ENCODE data around the gene TMEM242.

TMEM242 gene

DNA sequence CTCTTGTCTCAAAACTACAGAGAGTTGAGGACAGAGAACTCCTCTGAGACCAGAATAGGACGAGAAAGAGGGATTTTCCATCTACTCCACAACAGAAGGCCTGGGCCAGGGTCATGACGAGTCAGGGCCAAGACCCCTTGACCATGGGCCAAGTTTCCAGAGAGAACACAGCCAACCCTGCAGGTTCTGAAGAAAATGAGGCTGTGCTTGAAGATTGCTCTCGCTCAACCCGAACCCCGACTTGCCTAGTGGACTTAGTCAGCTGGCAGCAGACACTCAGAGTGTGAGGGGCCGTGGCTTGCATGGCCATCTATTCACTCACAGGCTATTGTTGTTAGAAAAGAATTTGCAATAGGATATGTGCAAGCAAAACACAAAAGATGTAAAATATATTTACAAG is 54.5 kb downstream of the TMEM242 start:
- no peak for DNase-seq

DNA sequence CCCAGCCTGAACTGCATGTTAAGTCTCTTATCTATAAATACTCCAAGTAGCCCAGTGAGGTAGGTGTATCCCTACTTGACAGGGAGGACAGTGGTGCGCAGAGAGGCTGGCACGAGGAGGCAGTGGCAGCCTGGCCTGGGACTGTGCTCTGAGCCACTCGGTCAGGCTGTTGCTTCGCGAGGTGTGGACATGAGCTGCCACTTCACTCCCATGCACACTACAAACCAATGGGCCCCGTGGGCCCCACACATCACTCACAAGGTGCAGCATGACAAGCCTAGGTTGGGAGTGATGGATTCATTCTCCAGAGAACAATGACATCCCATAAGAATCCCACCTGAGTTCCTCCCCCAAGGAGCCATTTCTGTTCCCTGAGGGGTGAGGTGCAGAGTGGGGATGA is 54.9 kb downstream of the TMEM242 start:
- DNase-seq, result no peak

- DNase-seq, result no peak
Observed at GRCh38 chr6:157267654-157268053, 55.7 kb downstream of the TMEM242 start.

DNA sequence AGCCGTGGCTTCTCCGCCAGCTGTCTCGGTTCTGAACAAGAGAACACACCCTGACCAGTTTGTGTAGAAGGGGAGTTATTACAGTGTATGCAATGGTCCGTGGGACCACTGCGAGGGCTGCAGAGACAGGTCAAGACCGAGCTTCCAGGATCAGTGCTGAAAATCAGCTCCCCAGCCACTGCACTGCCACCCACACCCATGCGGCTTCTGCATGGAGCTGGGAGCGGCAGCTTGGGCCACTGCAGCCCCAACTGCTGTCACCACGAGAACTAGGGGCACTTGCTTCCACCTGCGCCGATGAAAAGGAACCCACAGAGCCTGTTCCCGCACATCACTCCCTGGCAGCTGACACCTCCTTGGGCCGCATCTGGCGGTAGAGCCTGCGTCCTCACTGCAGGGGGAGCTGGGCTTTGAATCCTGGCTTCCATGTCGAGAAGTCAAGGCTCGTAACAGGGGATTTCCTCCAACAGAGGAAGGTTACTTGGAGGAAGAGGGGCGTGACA is 56.2 kb downstream of the TMEM242 start:
- no peak for DNase-seq

DNA sequence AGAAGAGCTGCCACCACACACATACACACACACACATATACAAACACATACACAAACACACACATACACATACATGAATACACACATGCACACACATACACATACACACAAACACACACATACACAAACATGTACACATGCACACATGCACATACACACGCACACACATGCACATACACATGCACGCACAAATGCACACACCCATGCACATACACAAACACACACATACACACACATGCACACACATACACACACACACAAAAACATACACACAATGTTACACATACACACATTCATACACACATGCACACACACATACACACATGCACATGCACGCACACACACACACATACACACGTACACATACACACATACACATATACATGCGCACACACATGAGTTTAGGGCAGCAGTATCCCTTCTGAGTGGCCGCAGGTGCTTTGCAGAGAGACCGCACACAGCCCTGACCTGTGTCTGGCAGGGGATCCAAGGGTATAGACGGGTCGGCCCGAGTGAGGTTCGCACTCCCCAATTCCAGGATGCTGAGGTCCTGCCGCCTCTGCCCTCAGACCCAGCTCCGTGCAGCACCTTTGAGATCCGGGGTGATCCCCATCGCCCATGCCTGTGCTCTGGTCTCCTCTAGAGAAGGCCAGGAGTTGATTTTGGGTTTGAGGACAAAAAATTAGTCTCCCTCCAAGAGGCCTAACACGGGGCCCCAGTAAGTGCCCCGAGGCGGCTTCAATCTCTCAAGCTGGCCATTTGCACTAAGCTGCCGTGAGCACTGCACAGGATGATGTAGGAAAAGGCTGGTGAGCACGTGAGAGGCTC is 56.8 kb downstream of the TMEM242 start:
- no peak for DNase-seq

DNA sequence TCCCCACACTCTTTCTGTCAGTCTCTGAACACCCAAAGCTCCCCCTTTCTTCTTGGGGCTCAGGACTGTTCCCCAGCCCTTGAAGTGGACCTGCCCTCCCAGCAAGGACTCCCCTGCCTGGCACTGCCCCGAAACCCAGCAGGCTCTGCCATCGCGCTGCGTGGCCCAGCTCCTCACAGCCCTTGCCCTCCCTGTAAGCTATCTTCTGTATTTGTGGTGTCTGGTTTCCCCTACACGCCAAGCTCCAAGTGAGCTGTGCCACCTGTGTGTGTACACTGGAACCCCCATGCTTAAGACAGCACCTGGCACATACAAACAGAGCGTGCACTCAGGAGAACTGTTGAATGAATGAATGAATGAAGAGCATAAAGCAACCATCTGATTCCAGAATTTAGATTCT is 57.7 kb downstream of the TMEM242 start:
- no peak for DNase-seq

- no peak for DNase-seq
Observed at GRCh38 chr6:157265186-157265585, 58.1 kb downstream of the TMEM242 start.

- no peak for DNase-seq
Observed at GRCh38 chr6:157264701-157265100, 58.6 kb downstream of the TMEM242 start.

- no peak for DNase-seq
Observed at GRCh38 chr6:157263881-157264397, 59.4 kb downstream of the TMEM242 start.

DNA sequence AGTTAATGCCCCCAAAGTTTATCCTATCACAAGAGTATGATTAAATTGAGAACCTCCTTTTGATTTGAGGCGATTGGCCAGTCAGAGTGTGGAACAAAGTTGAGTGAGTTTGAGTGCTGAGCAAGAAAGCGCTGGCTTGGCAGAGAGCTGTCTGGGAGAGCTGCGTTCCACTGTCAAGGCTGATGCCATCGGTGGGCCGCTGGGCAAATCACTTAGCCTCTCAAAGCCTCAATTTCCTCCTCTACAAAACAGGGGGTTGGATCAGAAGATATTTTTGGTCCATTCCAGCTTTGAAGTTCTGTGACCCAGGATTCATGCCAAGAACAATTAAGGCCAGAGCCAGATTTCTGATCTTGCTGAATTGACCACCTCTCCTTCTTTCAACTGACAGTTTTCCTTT is 60.2 kb downstream of the TMEM242 start:
- DNase-seq, result no peak

GRCh38 chr6:157261606-157262005 is 61.7 kb downstream of the TMEM242 start:
- no peak for DNase-seq

DNA sequence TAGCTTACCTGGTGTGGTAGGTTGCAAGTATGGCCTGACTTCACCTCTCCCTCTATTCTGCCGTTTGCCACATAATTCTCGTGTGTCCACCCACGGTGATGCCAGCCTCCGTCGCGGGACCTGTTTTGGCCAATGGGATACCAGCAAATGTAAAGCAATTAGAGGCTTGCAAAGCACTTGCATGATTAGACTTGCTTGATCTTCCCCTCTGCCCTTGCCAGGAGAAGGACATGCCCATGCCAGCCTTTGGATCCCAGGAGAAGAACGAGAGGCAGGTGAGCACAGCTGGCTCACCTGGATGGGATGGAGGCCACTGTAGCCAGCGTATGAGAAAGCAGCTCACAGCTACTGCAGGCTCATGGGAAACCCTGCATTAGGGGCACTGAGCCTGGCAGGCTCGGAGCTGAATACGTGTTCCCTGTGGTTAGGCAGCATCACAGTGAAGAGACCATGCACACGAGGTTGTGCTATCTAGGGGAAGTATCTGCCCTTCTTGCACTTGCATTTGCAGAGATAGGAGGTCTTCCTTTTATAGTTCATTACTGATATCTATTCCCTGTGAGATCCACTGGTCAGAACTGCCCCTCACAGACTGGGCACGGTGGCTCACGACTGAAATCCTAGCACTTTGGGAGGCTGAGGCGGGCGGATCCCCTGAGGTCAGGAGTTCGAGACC is 62.4 kb downstream of the TMEM242 start:
- DNase-seq, result no peak

DNA sequence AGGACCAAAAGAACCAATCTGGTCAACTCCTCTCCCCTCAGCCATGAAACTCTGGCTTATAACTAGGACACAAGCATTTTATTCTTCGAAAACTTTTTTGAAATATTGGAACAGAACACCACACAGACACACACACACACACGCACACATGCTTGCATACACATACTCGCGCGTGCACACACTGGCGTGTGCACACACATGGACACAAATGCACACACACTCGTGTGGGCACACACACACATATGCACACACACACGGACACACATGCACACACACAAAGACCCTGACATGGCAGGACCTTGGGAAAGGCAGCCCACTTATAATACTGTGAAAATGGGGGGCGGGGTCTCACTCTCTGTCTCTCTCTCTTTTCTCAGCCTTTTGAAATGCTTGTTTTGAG is 63.9 kb downstream of the TMEM242 start:
- DNase-seq, result no peak

DNA sequence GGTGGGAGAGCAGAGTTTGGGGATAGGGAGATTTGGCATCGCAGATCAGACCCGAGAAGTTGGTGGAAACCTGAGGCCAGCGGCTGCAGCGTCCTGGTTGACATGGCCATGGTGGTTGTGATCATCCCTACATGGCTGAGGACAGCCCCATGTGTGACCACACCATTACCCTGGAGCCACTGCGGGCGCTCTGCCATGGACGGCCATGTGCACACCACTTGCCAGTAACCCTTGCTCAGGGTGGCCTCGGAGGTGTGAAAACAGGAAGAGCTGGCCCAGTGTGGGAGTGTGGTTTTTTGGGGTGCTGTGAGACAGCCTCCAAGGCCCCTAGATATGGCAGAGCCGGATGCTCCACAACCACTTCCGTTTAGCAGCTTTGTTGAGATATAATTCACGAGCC is 64.4 kb downstream of the TMEM242 start:
- peak; percentile 43 for DNase-seq

GRCh38 chr6:157255079-157255478 is 68.2 kb downstream of the TMEM242 start:
- DNase-seq, result no peak

DNA sequence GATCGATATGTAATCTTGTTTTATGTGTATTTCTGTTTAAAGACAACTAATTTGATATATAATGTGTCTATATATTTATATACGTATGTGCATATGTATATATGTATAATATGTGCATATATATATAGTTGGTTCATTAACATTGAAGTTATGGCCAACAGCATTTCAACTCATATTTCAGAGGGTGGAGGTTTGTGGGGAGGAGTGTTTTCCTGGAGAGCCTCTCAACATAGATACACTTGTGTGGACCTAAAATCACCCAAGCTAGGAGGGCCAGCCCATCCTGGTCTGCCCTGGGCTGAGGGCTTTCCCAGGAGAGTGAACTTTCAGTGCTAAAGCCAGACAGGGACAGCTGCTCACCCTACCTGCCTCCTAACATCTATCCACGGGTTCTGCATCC is 68.8 kb downstream of the TMEM242 start:
- no peak for DNase-seq

GRCh38 chr6:157253699-157254098 is 69.6 kb downstream of the TMEM242 start:
- DNase-seq, result no peak

GRCh38 chr6:157253017-157253416 is 70.3 kb downstream of the TMEM242 start:
- DNase-seq, result no peak

DNA sequence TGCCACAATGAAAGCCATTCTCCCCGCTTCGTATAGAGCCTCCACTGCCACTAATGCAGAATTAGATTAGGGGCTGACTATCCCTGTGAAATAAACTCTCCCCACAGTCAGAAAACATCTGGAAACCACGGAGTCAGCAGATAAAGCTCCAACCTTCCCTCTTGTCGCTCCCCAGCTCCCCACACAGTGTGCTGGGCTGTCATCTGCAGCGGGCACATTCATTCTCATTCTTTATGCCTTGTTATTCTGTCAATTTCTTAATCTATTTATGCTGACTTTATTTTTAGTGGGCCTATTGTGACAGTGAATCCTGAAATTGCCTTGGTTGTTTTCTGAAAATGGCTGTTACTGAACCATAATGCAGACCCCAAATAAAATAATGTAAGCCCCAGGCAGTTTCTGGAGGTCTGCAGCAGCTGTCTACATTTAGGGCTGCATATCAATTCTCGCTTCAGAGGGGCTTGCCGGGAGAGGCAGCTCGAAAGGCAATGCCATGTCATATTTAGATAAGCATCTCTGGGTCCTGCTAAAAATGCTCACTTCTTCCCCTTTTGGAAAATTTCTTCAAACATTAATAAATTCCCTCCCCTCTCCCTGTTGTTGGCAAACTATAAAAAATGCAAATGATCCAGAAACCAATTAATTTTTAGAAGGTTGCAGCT is 71.6 kb downstream of the TMEM242 start:
- no peak for DNase-seq

- DNase-seq, result no peak
Observed at GRCh38 chr6:157249826-157250225, 73.5 kb downstream of the TMEM242 start.

DNA sequence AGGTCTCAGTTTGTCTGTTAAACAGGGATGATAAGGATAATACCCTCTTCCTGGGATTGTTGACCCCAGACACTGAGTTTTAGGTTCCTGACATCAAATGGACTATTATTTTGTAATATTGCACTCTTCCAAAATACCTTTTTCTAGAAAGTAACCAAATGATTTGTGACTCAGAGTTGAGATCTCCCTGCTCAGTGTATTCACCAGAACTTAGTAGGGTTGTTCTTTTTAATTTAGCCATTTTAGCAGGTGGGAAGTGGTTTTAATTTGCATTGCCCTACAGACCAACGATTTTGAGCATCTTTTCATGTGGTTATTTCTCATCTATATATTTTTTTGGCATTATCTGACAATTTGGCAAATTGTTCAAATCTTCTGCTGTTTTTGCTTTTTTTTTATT is 75.1 kb downstream of the TMEM242 start:
- no peak for DNase-seq

DNA sequence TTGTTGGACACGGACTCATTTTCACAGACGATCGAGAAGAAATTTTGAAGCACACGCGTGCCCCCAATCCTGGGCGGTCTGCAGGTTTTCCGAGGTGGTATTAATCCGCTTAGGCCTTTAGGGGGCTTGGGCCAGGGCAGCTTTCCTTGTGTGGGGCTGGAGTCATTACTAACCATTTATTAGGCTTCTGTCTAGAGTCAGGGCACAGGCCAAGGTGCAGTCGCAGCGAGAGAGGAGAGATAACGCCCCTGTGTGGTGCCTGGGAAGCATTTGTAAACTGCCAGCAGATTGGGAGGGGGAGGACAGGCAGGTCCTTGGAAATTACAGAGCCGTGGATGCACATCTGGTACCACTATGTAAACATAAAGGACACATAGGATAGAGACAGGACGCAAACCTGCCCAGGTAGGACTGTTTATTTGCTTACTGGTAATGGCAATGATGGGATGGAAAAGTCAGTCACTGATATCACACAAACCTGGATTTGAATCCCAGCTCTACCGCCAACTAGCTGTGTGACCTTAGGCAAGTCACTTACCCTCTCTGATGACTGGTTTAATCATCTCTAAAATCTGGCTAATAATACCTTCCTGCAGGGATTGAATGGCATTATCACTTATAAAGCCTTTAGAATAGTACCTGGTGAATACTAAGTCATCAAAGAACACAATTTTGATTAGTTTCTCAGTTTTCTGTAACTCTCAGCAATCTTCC is 76.4 kb downstream of the TMEM242 start:
- no peak for DNase-seq
